H1 (cell line): Measurements from ENCODE around the gene VWA7. TPM values are rescaled to one million over a fixed set of nuclear protein-coding genes. Genes with fewer than 3 reads are reported as not detected.

Experiments
- CTCF ChIA-PET: fragments of 300-600 bp; sonication (Branson Sonifier 250); formaldehyde crosslinking; loops from one replicate; lab custom pipeline; 2021; ENCODE audit not compliant: partially characterized antibody; lab: Charles Lee
- POLR2A ChIA-PET: fragments of 300-600 bp; sonication (Branson Sonifier 250); formaldehyde crosslinking; loops from one replicate; lab custom pipeline; 2021; ENCODE audit warnings: inconsistent platforms; ENCODE audit not compliant: partially characterized antibody; lab: Charles Lee
- DNase-seq, 2 experiments: peaks; one replicate each; pipeline versions ENCODE4 v3.0.0 to v3.0.0-alpha.2; 2010 to 2022; ENCODE audit warnings: low spot score in 2 of 2, low read depth in 1 of 2, mixed read lengths in 1 of 2
- FAIRE-seq: peaks from 2 replicates; lab custom pipeline; 2011; peaks lifted over from hg19 to GRCh38; lab: Jason Lieb, UNC
- H2AFZ ChIP-seq: 2 replicates; pipeline ENCODE4 v1.8.1; 2012; ENCODE audit warnings: low read length, inconsistent platforms
- H2AK5ac ChIP-seq: 2 replicates; pipeline ENCODE4 v1.6.1; 2013; ENCODE audit warnings: low read depth, low read length
- H2BK120ac ChIP-seq: replicated peaks from 2 replicates; pipeline ENCODE3; 2013; ENCODE audit warnings: low read depth, low read length, inconsistent platforms
- H2BK12ac ChIP-seq: 2 replicates; pipeline ENCODE4 v1.6.1; 2013; ENCODE audit warnings: low read depth, low read length
- H2BK15ac ChIP-seq: 2 replicates; pipeline ENCODE4 v1.6.1; 2013; ENCODE audit warnings: low read length
- H2BK20ac ChIP-seq: 2 replicates; pipeline ENCODE4 v1.6.1; 2013; ENCODE audit warnings: low read length
- H2BK5ac ChIP-seq: 2 replicates; pipeline ENCODE4 v1.6.1; 2013; ENCODE audit warnings: low read depth, low read length
- H3K14ac ChIP-seq: 2 replicates; pipeline ENCODE4 v1.6.1; 2013; ENCODE audit warnings: inconsistent platforms; ENCODE audit not compliant: insufficient read length
- H3K18ac ChIP-seq: 2 replicates; pipeline ENCODE4 v1.6.1; 2013; ENCODE audit warnings: low read length; ENCODE audit errors: extremely low read depth
- H3K23ac ChIP-seq: 2 replicates; pipeline ENCODE4 v1.6.1; 2013; ENCODE audit warnings: inconsistent platforms; ENCODE audit not compliant: insufficient read length
- H3K23me2 ChIP-seq: 2 replicates; pipeline ENCODE4 v1.6.1; 2013; ENCODE audit warnings: low read depth, low read length
- H3K27ac ChIP-seq: 2 replicates; pipeline ENCODE4 v1.6.1; 2011; ENCODE audit warnings: low read depth, low read length, inconsistent platforms
- H3K27me3 ChIP-seq, 4 experiments: replicated peaks in 1 of 4; 1 replicate in 1 of 4; 2 replicates in 3 of 4; pipeline versions ENCODE4 v1.6.1 to v1.8.1; 2011 to 2013; ENCODE audit warnings: low read length in 3 of 4, mild to moderate bottlenecking in 3 of 4, inconsistent platforms in 2 of 4, mixed read lengths in 2 of 4, moderate library complexity in 1 of 4; ENCODE audit not compliant: control insufficient read depth in 3 of 4, insufficient read depth in 3 of 4; ENCODE audit errors: extremely low read depth in 1 of 4
- H3K36me3 ChIP-seq, 4 experiments: 2 replicates each; pipeline versions ENCODE4 v1.6.1 to v1.8.1; 2011 to 2013; ENCODE audit warnings: mild to moderate bottlenecking in 4 of 4, low read length in 3 of 4, moderate library complexity in 2 of 4, control low read depth in 1 of 4, inconsistent platforms in 1 of 4; ENCODE audit not compliant: insufficient read depth in 4 of 4, control insufficient read depth in 2 of 4
- H3K4ac ChIP-seq: replicated peaks from 2 replicates; pipeline ENCODE3; 2013; ENCODE audit warnings: low read length, low read depth, mixed read lengths, inconsistent platforms; ENCODE audit not compliant: insufficient read length
- H3K4me1 ChIP-seq, 4 experiments: replicated peaks in 1 of 4; 1 replicate in 1 of 4; 2 replicates in 3 of 4; pipeline versions ENCODE4 v1.6.1 to v1.8.1; 2011 to 2013; ENCODE audit warnings: low read length in 3 of 4, inconsistent platforms in 2 of 4, mixed read lengths in 1 of 4; ENCODE audit not compliant: insufficient read depth in 4 of 4, control insufficient read depth in 3 of 4
- H3K4me2 ChIP-seq, 2 experiments: 2 replicates each; pipeline versions ENCODE4 v1.6.1 to v1.8.1; 2011 to 2013; ENCODE audit warnings: low read depth in 2 of 2, low read length in 2 of 2, control low read depth in 1 of 2, inconsistent platforms in 1 of 2, mild to moderate bottlenecking in 1 of 2; ENCODE audit not compliant: insufficient read depth in 1 of 2
- H3K4me3 ChIP-seq, 4 experiments: fragments of 200-600, 300-600 bp in 1 of 4; sonication (generic), shearing (Covaris generic), sonication (Bioruptor Twin) in 1 of 4; 2 replicates each; pipeline versions ENCODE4 v1.5.1 to v1.8.1; 2011 to 2016; ENCODE audit warnings: low read length in 4 of 4, low read depth in 3 of 4, control low read depth in 2 of 4, inconsistent platforms in 2 of 4, mild to moderate bottlenecking in 2 of 4, mixed read lengths in 1 of 4, moderate library complexity in 1 of 4; ENCODE audit not compliant: insufficient read depth in 2 of 4; ENCODE audit errors: extremely low read depth in 1 of 4
- H3K56ac ChIP-seq: replicated peaks from 2 replicates; pipeline ENCODE3; 2013; ENCODE audit warnings: low read depth, mild to moderate bottlenecking, mixed read lengths, low read length, inconsistent platforms; ENCODE audit not compliant: insufficient read length
- H3K79me1 ChIP-seq: 2 replicates; pipeline ENCODE4 v1.6.1; 2013; ENCODE audit warnings: low read depth, low read length, control low read depth
- H3K79me2 ChIP-seq, 2 experiments: 2 replicates each; pipeline versions ENCODE4 v1.6.1 to v1.8.1; 2012 to 2013; ENCODE audit warnings: low read length in 2 of 2, mild to moderate bottlenecking in 2 of 2, inconsistent platforms in 1 of 2; ENCODE audit not compliant: insufficient read depth in 2 of 2, control insufficient read depth in 1 of 2
- H3K9ac ChIP-seq, 4 experiments: replicated peaks in 1 of 4; 1 replicate in 1 of 4; 2 replicates in 3 of 4; pipeline versions ENCODE4 v1.6.1 to v1.8.1; 2011 to 2013; ENCODE audit warnings: low read depth in 3 of 4, low read length in 3 of 4, control low read depth in 2 of 4, mild to moderate bottlenecking in 2 of 4, moderate library complexity in 2 of 4, inconsistent platforms in 1 of 4; ENCODE audit errors: extremely low read depth in 1 of 4
- H3K9me3 ChIP-seq, 2 experiments: 2 replicates each; pipeline versions ENCODE4 v1.6.1 to v1.8.1; 2012 to 2013; ENCODE audit warnings: mild to moderate bottlenecking in 2 of 2, moderate library complexity in 2 of 2, control low read depth in 1 of 2, inconsistent platforms in 1 of 2, low read depth in 1 of 2, low read length in 1 of 2, mixed read lengths in 1 of 2; ENCODE audit not compliant: insufficient read depth in 2 of 2
- H4K20me1 ChIP-seq, 2 experiments: replicated peaks in 1 of 2; 2 replicates each; pipeline versions ENCODE3 to v1.8.1; 2011 to 2013; ENCODE audit warnings: inconsistent platforms in 2 of 2, low read length in 2 of 2, mild to moderate bottlenecking in 1 of 2; ENCODE audit not compliant: insufficient read depth in 2 of 2, control insufficient read depth in 1 of 2
- H4K5ac ChIP-seq: 2 replicates; pipeline ENCODE4 v1.6.1; 2013; ENCODE audit warnings: low read length, low read depth, mixed read lengths, inconsistent platforms; ENCODE audit not compliant: insufficient read length
- H4K8ac ChIP-seq: 2 replicates; pipeline ENCODE4 v1.8.0; 2013; ENCODE audit warnings: mild to moderate bottlenecking, moderate library complexity, low read length, inconsistent platforms; ENCODE audit not compliant: insufficient read depth; ENCODE audit errors: extremely low read depth
- H4K91ac ChIP-seq: replicated peaks from 2 replicates; pipeline ENCODE3; 2013; ENCODE audit warnings: low read length, mixed read lengths, inconsistent platforms; ENCODE audit not compliant: insufficient read length
- BRCA1 ChIP-seq: IDR thresholded peaks from 2 replicates; pipeline ENCODE4 v1.6.1; 2012; ENCODE audit warnings: low read depth, low read length, improper control_type of control experiment
- CBX8 ChIP-seq: fragments of 300-800, 300-1000 bp; sonication (generic); IDR thresholded peaks from 2 replicates; pipeline ENCODE4 v1.7.1; 2016; ENCODE audit warnings: low read depth, low read length, borderline replicate concordance
- HDAC6 ChIP-seq: IDR thresholded peaks from one replicate; pipeline ENCODE4 v1.7.1; 2012; ENCODE audit warnings: low read depth, mild to moderate bottlenecking, inconsistent platforms, low read length, moderate library complexity
- KDM1A ChIP-seq: fragments of 200-600, 300-600 bp; sonication (generic); IDR thresholded peaks from 2 replicates; pipeline ENCODE4 v1.7.1; 2016; ENCODE audit warnings: mild to moderate bottlenecking, low read length, borderline replicate concordance
- NANOG ChIP-seq: IDR thresholded peaks from 2 replicates; pipeline ENCODE4 v1.6.1; 2011; ENCODE audit warnings: low read length, low read depth, mild to moderate bottlenecking, inconsistent platforms; ENCODE audit not compliant: insufficient read depth, poor library complexity, severe bottlenecking
- NRF1 ChIP-seq: IDR thresholded peaks from 2 replicates; pipeline ENCODE4 v1.6.1; 2011; ENCODE audit warnings: mild to moderate bottlenecking, low read depth, low read length, improper control_type of control experiment
- PHF8 ChIP-seq: fragments of 200-600 bp; sonication (generic); conservative IDR thresholded peaks from 2 replicates; pipeline ENCODE4 v1.7.1; 2012; ENCODE audit warnings: low read depth, mild to moderate bottlenecking, inconsistent platforms, low read length, moderate library complexity
- RAD21 ChIP-seq, 2 experiments: IDR thresholded peaks in 1 of 2; conservative IDR thresholded peaks in 1 of 2; 2 replicates each; pipeline ENCODE4 v1.6.1; 2011; ENCODE audit warnings: low read depth in 2 of 2, low read length in 2 of 2, improper control_type of control experiment in 1 of 2, inconsistent platforms in 1 of 2, mild to moderate bottlenecking in 1 of 2, moderate library complexity in 1 of 2
- RFX5 ChIP-seq: IDR thresholded peaks from 2 replicates; pipeline ENCODE4 v1.6.1; 2011; ENCODE audit warnings: low read depth, low read length, improper control_type of control experiment, borderline replicate concordance
- RXRA ChIP-seq: IDR thresholded peaks from 2 replicates; pipeline ENCODE4 v1.6.1; 2011; ENCODE audit warnings: low read depth, mild to moderate bottlenecking, low read length, moderate library complexity; ENCODE audit not compliant: insufficient read depth
- SUZ12 ChIP-seq: fragments of 200-600 bp; sonication (generic); IDR thresholded peaks from 2 replicates; pipeline ENCODE4 v1.6.1; 2012; ENCODE audit warnings: mild to moderate bottlenecking, inconsistent platforms, low read length, moderate library complexity, mixed read lengths
- TEAD4 ChIP-seq: IDR thresholded peaks from 2 replicates; pipeline ENCODE4 v1.6.1; 2012; ENCODE audit warnings: low read depth, low read length, inconsistent platforms, mixed read lengths
- WGBS, 2 experiments: shearing (Covaris generic) in 1 of 2; methylation state at CpG; one replicate each; pipeline versions ENCODE4 v1.1.6 to v1.1.7; 2013 to 2015; ENCODE audit warnings: low lambda C conversion rate in 2 of 2, mixed read lengths in 2 of 2, inconsistent platforms in 1 of 2, low coverage in 1 of 2, missing lambda C conversion rate in 1 of 2; ENCODE audit not compliant: insufficient replicate concordance in 2 of 2, insufficient coverage in 1 of 2, insufficient read length in 1 of 2; ENCODE audit errors: extremely low coverage in 1 of 2, missing lambda C conversion rate in 1 of 2; 5-methylcytosine and 5-hydroxymethylcytosine counted together
- polyA plus RNA-seq, 7 experiments: library from polyadenylated mRNA; depleted of rRNA in 3 of 7; stranded (reverse) in 5 of 7; unstranded in 2 of 7; fragments of >200 nt in 5 of 7; fragments of 200-250 nt in 2 of 7; gene quantifications; 1 replicate in 5 of 7; 2 replicates in 1 of 7; 4 replicates in 1 of 7; pipeline versions ENCODE4 v1.2.1 to v1.2.3, GENCODE V29; 2011 to 2013; ENCODE audit warnings: missing spikeins in 2 of 7, mixed read lengths in 2 of 7
- total RNA-seq: library from RNA; stranded (reverse); fragmentation: NEBNext Ultra II Directional; extraction: Animal tissue kit (Norgen Biotek cat#: 25700); gene quantifications from 2 replicates; pipeline ENCODE4 v1.2.1, GENCODE V29; 2021
- TF ChIP-seq, protein P1 (sequence below): IDR thresholded peaks from 2 replicates; pipeline ENCODE4 v1.6.1; 2012; ENCODE audit warnings: inconsistent platforms

The VWA7 gene
- total and polyA plus RNA-seq, 2 of the 8 experiments (the other 6 are each of a cell fraction or from before 2014, with no cell fraction given): 0.82 to 2.1 TPM

DNA sequence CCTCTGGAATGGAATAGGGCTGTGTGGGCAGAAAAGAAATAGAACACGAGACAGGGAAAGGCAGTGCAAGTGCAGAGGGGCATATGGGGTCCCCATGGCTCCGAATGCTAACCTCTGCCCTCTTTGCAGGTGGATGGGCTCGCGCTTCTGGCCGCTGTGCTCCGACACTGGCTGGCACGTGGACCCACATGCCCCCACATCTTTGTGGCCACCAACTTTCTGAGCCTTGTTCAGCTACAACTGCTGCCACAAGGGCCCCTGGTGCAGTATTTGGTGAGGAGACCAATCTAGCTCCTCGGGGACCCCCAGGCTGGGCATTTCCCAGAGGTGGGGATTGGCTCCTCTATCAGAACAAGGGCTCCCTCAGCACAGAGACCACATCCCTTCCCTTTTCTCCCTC, 15.8 kb downstream of the VWA7 start:
- no peak overlapping the region for H2BK12ac ChIP-seq
- H2BK15ac ChIP-seq: no peak overlapping the region
- H4K91ac ChIP-seq: no peak overlapping the region
- H3K36me3 ChIP-seq: peaks cover 0 to 16% (median 1%) of the 10 kb centered on the region in 4 experiments; a peak in 3 of 8 replicates
- no peak overlapping the region for H3K9ac ChIP-seq
- H3K14ac ChIP-seq: no peak overlapping the region
- H3K9me3 ChIP-seq: no peaks in the 10 kb centered on the region
- H3K23ac ChIP-seq: no peak overlapping the region
- no peak overlapping the region for H4K8ac ChIP-seq
- H3K79me2 ChIP-seq: no peaks in the 10 kb centered on the region
- no peaks in the 10 kb centered on the region; the same call in 1 of the 2 replicates for H3K23me2 ChIP-seq
- H3K4me2 ChIP-seq: no peak overlapping the region
- no peak overlapping the region for H2BK20ac ChIP-seq
- no peak overlapping the region for H3K18ac ChIP-seq
- no peak overlapping the region for H3K27ac ChIP-seq
- no peak overlapping the region for H2BK120ac ChIP-seq
- FAIRE-seq (no peak), DNase-seq (no peak)
- no peaks in the 10 kb centered on the region for H3K27me3 ChIP-seq
- no peak overlapping the region for H2BK5ac ChIP-seq
- no peak overlapping the region for H3K4me3 ChIP-seq
- H3K79me1 ChIP-seq: no peaks in the 10 kb centered on the region
- no peak overlapping the region for H3K56ac ChIP-seq
- POLR2A ChIA-PET: interaction anchor here (0.9 to 6.3 kb wide), 7 partner anchors 9 to 81 kb away, joined by 3 to 38 read pairs (median 6); partner anchors contain the start of genes LY6G5C and MSH5
- H4K5ac ChIP-seq: no peak overlapping the region
- CTCF ChIA-PET: interaction anchor here (1.0 kb wide), 1 partner anchor 38 kb away, joined by 3 read pairs; the partner anchor contains the start of gene MPIG6B
- no peak overlapping the region for H2AFZ ChIP-seq
- no peak overlapping the region for H3K4ac ChIP-seq
- 91% methylated on average over 8 of the region's 8 CpGs; no CpG with 5 or more reads in 1 of the 2 experiments for WGBS, 2 experiments
- H2AK5ac ChIP-seq: no peak overlapping the region
- no peaks in the 10 kb centered on the region for H4K20me1 ChIP-seq
- H3K4me1 ChIP-seq: peaks cover 0 to 6% (median under 1%) of the 10 kb centered on the region in 4 experiments; a peak in 3 of 7 replicates
- TF ChIP-seq PHF8: no peak
- no peak for TF ChIP-seq KDM1A
- no peak for TF ChIP-seq NANOG
- no peak for TF ChIP-seq BRCA1
- TF ChIP-seq NRF1: no peak
- no peak for TF ChIP-seq RAD21 (IDR thresholded peaks at IDR 0.05 in 1 of 2, conservative IDR thresholded peaks at IDR 0.05 in 1 of 2; ENCODE audit: low read depth in 2 of 2, low read length in 2 of 2)
- TF ChIP-seq, protein P1, sequence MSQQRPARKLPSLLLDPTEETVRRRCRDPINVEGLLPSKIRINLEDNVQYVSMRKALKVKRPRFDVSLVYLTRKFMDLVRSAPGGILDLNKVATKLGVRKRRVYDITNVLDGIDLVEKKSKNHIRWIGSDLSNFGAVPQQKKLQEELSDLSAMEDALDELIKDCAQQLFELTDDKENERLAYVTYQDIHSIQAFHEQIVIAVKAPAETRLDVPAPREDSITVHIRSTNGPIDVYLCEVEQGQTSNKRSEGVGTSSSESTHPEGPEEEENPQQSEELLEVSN: no peak
- TF ChIP-seq RFX5: no peak
- no peak for TF ChIP-seq TEAD4
- no peak for TF ChIP-seq RXRA
- no peak for TF ChIP-seq SUZ12
- TF ChIP-seq HDAC6: no peak
- TF ChIP-seq CBX8: no peak
